Measurements from ENCODE around the gene EXPH5.
"Not testable (repeated sequence)": the region's sequence is repeated elsewhere in the genome, so short reads cannot be mapped to it uniquely, and the experiment has no call there.

The EXPH5 gene

GRCh38 chr11:108616549-108616948 is 23.0 kb upstream of the EXPH5 start:
- TF ChIP-seq, protein P1, sequence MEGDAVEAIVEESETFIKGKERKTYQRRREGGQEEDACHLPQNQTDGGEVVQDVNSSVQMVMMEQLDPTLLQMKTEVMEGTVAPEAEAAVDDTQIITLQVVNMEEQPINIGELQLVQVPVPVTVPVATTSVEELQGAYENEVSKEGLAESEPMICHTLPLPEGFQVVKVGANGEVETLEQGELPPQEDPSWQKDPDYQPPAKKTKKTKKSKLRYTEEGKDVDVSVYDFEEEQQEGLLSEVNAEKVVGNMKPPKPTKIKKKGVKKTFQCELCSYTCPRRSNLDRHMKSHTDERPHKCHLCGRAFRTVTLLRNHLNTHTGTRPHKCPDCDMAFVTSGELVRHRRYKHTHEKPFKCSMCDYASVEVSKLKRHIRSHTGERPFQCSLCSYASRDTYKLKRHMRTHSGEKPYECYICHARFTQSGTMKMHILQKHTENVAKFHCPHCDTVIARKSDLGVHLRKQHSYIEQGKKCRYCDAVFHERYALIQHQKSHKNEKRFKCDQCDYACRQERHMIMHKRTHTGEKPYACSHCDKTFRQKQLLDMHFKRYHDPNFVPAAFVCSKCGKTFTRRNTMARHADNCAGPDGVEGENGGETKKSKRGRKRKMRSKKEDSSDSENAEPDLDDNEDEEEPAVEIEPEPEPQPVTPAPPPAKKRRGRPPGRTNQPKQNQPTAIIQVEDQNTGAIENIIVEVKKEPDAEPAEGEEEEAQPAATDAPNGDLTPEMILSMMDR (IDR thresholded peaks at IDR 0.05), result no peak
- no peak for TF ChIP-seq ZFX (IDR thresholded peaks at IDR 0.05; ENCODE audit: borderline replicate concordance)
- no peak overlapping the region for H3K27ac ChIP-seq

- H3K27ac ChIP-seq, result no peak overlapping the region
- TF ChIP-seq, protein P1 (IDR thresholded peaks at IDR 0.05), result no peak
- no peak for TF ChIP-seq ZFX (IDR thresholded peaks at IDR 0.05; ENCODE audit: borderline replicate concordance)
Measured at GRCh38 chr11:108614086-108614485, 20.5 kb upstream of the EXPH5 start.

DNA sequence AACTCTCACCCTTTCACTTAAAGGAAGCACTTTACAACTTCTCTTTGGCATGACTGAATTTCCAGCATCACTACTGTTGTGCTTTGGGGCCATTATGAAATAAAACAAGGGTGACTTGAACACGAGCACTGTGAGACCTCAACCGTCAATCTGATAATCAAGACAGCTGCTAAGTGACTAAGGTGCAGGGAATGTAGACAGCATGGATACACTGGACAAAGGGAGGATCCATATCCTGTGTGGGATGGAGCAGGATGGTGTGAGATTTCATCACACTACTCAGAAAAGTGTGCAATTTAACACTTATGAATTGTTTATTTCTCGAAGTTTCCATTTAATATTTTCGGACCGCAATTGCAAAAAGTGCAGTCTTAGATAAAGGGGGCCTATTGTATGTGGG is 16.1 kb upstream of the EXPH5 start:
- H3K27ac ChIP-seq, result no peak overlapping the region
- TF ChIP-seq ZFX (IDR thresholded peaks at IDR 0.05; ENCODE audit: borderline replicate concordance), result no peak
- TF ChIP-seq, protein P1 (IDR thresholded peaks at IDR 0.05), result no peak

DNA sequence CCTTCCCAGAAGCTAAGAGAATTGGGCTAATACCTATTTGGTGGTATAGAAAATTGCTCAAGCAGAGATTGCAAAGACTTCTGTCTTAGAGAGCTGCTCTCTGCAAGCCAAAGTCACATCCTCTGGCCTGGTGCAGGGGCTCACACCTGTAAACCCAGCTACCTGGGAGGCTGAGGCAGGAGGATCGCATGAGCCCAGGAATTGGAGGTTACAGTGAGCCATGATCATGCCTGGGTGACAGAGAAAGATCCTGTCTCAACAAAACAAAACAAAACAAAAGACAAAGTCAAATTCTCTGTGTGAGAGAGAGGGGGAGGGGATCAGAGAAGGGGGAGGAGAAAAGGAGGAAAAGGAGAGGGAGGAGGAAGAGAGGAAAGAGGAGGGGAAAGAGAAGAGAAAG is 15.0 kb upstream of the EXPH5 start:
- H3K27ac ChIP-seq, result no peak overlapping the region
- no peak for TF ChIP-seq ZFX (IDR thresholded peaks at IDR 0.05; ENCODE audit: borderline replicate concordance)
- TF ChIP-seq, protein P1 (IDR thresholded peaks at IDR 0.05), result no peak

GRCh38 chr11:108606495-108607160 is 13.1 kb upstream of the EXPH5 start:
- peak overlapping the region; percentile 28 for H3K27ac ChIP-seq
- TF ChIP-seq ZFX (IDR thresholded peaks at IDR 0.05; ENCODE audit: borderline replicate concordance), result no peak
- TF ChIP-seq, protein P1 (IDR thresholded peaks at IDR 0.05), result no peak

GRCh38 chr11:108606070-108606469 is 12.5 kb upstream of the EXPH5 start:
- no peak for TF ChIP-seq ZFX (IDR thresholded peaks at IDR 0.05; ENCODE audit: borderline replicate concordance)
- TF ChIP-seq, protein P1 (IDR thresholded peaks at IDR 0.05), result no peak
- 0 out of 2 replicates have a peak overlapping the region, but pooled peaks have one; percentile 28 for H3K27ac ChIP-seq

- H3K27ac ChIP-seq, result not testable (repeated sequence)
Measured at GRCh38 chr11:108602818-108603217, 9.2 kb upstream of the EXPH5 start.

GRCh38 chr11:108601150-108601549 is 7.6 kb upstream of the EXPH5 start:
- TF ChIP-seq, protein P1 (IDR thresholded peaks at IDR 0.05), result no peak
- no peak for TF ChIP-seq ZFX (IDR thresholded peaks at IDR 0.05; ENCODE audit: borderline replicate concordance)
- no peak overlapping the region for H3K27ac ChIP-seq

Data from 22Rv1 (cell line).